Activated CD8-positive, alpha-beta memory T cell treated with anti-CD3 and anti-CD28 coated beads for 36 hours (primary cell): ENCODE data around the gene CCDC120. TPM values are rescaled to one million over a fixed set of nuclear protein-coding genes. Genes with fewer than 3 reads are reported as not detected.

Source experiments
- total RNA-seq, 2 experiments: library from RNA; stranded (reverse); gene quantifications; one replicate each; pipeline ENCODE4 v1.2.3, GENCODE V29; 2021

CCDC120 gene
- total RNA-seq, 2 experiments from 2014 or later: 3.7 to 4.0 TPM

Other genes starting within 250 kb of the CCDC120 start
- gene ERAS, start 232.5 kb upstream of the CCDC120 start, total RNA-seq: under 1 TPM in 1 of 2 experiments, not detected in 1; 0.29 TPM
- gene PCSK1N, start 223.4 kb upstream of the CCDC120 start, total RNA-seq: 1 to 10 TPM; 1.8 to 3.0 TPM
- 10 to 100 TPM; 82.4 to 85.3 TPM for gene TIMM17B, start 161.2 kb upstream of the CCDC120 start, total RNA-seq
- 10 to 100 TPM; 96.1 to 99.5 TPM for gene PQBP1, start 161.1 kb upstream of the CCDC120 start, total RNA-seq
- 10 to 100 TPM; 27.3 to 29.7 TPM for gene SLC35A2, start 147.4 kb upstream of the CCDC120 start, total RNA-seq
- gene PIM2, start 140.0 kb upstream of the CCDC120 start, total RNA-seq: 100 to 1,000 TPM; 275 to 277 TPM
- 10 to 100 TPM; 63.9 to 64.5 TPM for gene OTUD5, start 101.4 kb upstream of the CCDC120 start, total RNA-seq
- gene KCND1, start 87.2 kb upstream of the CCDC120 start, total RNA-seq: 1 to 10 TPM; 1.1 TPM
- gene GRIPAP1, start 56.7 kb upstream of the CCDC120 start, total RNA-seq: 10 to 100 TPM; 60.8 TPM
- 10 to 100 TPM; 26.7 to 29.0 TPM for gene TFE3, start 15.6 kb upstream of the CCDC120 start, total RNA-seq
- gene PRAF2, start 15.0 kb downstream of the CCDC120 start, total RNA-seq: 10 to 100 TPM; 11.1 to 11.6 TPM
- gene WDR45, start 20.9 kb downstream of the CCDC120 start, total RNA-seq: 10 to 100 TPM; 40.3 to 40.6 TPM
- gene GPKOW, start 64.7 kb downstream of the CCDC120 start, total RNA-seq: 10 to 100 TPM; 21.3 to 21.4 TPM
- 1 to 10 TPM in 1 of 2 experiments, under 1 TPM in 1; 0.99 to 1.0 TPM for gene MAGIX, start 103.8 kb downstream of the CCDC120 start, total RNA-seq
- gene PLP2, start 112.9 kb downstream of the CCDC120 start, total RNA-seq: 10 to 100 TPM; 80.2 to 86.8 TPM
- 10 to 100 TPM; 18.4 to 19.4 TPM for gene PRICKLE3, start 127.4 kb downstream of the CCDC120 start, total RNA-seq
- 1 to 10 TPM; 2.7 TPM for gene SYP, start 141.2 kb downstream of the CCDC120 start, total RNA-seq
- under 1 TPM; 0.15 to 0.21 TPM for gene CACNA1F, start 174.3 kb downstream of the CCDC120 start, total RNA-seq
- gene CCDC22, start 176.5 kb downstream of the CCDC120 start, total RNA-seq: 10 to 100 TPM; 21.4 to 21.8 TPM
- gene FOXP3, start 205.7 kb downstream of the CCDC120 start, total RNA-seq: 10 to 100 TPM; 13.0 TPM
- 1 to 10 TPM; 3.2 to 3.5 TPM for gene PPP1R3F, start 210.8 kb downstream of the CCDC120 start, total RNA-seq
- not detected for gene GAGE10, start 244.6 kb downstream of the CCDC120 start, total RNA-seq